GM12878 (cell line): Measurements from ENCODE around the gene HOOK2. TPM values are rescaled to one million over a fixed set of nuclear protein-coding genes. Genes with fewer than 3 reads are reported as not detected.

Experiments used
- BACH1 ChIP-seq: fragments of 450-650 bp; IDR thresholded peaks from 2 replicates; pipeline ENCODE4 v1.6.1; 2017; ENCODE audit warnings: mild to moderate bottlenecking, borderline replicate concordance
- CBFB ChIP-seq: IDR thresholded peaks from 2 replicates; pipeline ENCODE4 v1.6.1; 2016; ENCODE audit warnings: antibody characterized with exemption, low read depth
- CHD1 ChIP-seq: IDR thresholded peaks from 2 replicates; pipeline ENCODE4 v1.6.1; 2012; ENCODE audit warnings: low read depth, low read length, improper control_type of control experiment
- EGR1 ChIP-seq, 2 experiments: IDR thresholded peaks; 1 replicate in 1 of 2; 2 replicates in 1 of 2; pipeline ENCODE4 v1.6.1; 2011 to 2012; ENCODE audit warnings: low read depth in 2 of 2, low read length in 2 of 2, borderline replicate concordance in 1 of 2, mild to moderate bottlenecking in 1 of 2, moderate library complexity in 1 of 2
- GABPA ChIP-seq: IDR thresholded peaks from 2 replicates; pipeline ENCODE4 v1.6.1; 2014; ENCODE audit warnings: antibody characterized with exemption, low read depth, mild to moderate bottlenecking, inconsistent platforms
- GATAD2B ChIP-seq: fragments of 450-650 bp; conservative IDR thresholded peaks from 2 replicates; pipeline ENCODE4 v1.6.1; 2017; ENCODE audit warnings: low read depth, mild to moderate bottlenecking, moderate library complexity
- HCFC1 ChIP-seq: fragments of 150-350 bp; IDR thresholded peaks from 2 replicates; pipeline ENCODE4 v1.6.1; 2014; ENCODE audit warnings: low read length
- IKZF1 ChIP-seq: fragments of 450-650 bp; conservative IDR thresholded peaks from 2 replicates; pipeline ENCODE4 v1.6.1; 2017; ENCODE audit warnings: antibody characterized with exemption, mild to moderate bottlenecking
- KLF5 ChIP-seq: fragments of 450-650 bp; IDR thresholded peaks from 2 replicates; pipeline ENCODE4 v1.6.1; 2014; ENCODE audit warnings: mild to moderate bottlenecking; ENCODE audit not compliant: partially characterized antibody
- LARP7 ChIP-seq: fragments of 450-650 bp; IDR thresholded peaks from 2 replicates; pipeline ENCODE4 v1.6.1; 2017; ENCODE audit warnings: mild to moderate bottlenecking
- MTA3 ChIP-seq: IDR thresholded peaks from 2 replicates; pipeline ENCODE4 v1.6.1; 2012; ENCODE audit warnings: low read length, inconsistent platforms, borderline replicate concordance
- MXI1 ChIP-seq: fragments of 150-350 bp; IDR thresholded peaks from 2 replicates; pipeline ENCODE4 v1.6.1; 2011; ENCODE audit warnings: low read depth, mild to moderate bottlenecking, inconsistent platforms, low read length, improper control_type of control experiment
- NFYB ChIP-seq: IDR thresholded peaks from 2 replicates; pipeline ENCODE4 v1.6.1; 2011; ENCODE audit warnings: low read depth, mild to moderate bottlenecking, low read length, improper control_type of control experiment, moderate library complexity; ENCODE audit not compliant: insufficient read depth
- POLR2AphosphoS5 ChIP-seq: IDR thresholded peaks from 2 replicates; pipeline ENCODE4 v1.6.1; 2011; ENCODE audit warnings: mild to moderate bottlenecking, low read length, inconsistent platforms
- POU2F2 ChIP-seq: IDR thresholded peaks from 3 replicates; pipeline ENCODE4 v1.6.1; 2011; ENCODE audit warnings: low read depth, mild to moderate bottlenecking, low read length, borderline replicate concordance
- RELA ChIP-seq: fragments of 450-650 bp; IDR thresholded peaks from 2 replicates; pipeline ENCODE4 v1.8.0; 2014; ENCODE audit warnings: borderline replicate concordance; ENCODE audit not compliant: partially characterized antibody
- SIN3A ChIP-seq: IDR thresholded peaks from 2 replicates; pipeline ENCODE4 v1.6.1; 2012; ENCODE audit warnings: low read depth, low read length, improper control_type of control experiment
- SREBF2 ChIP-seq: IDR thresholded peaks from 2 replicates; pipeline ENCODE4 v1.6.1; 2012; ENCODE audit warnings: mild to moderate bottlenecking, low read length
- STAT1 ChIP-seq: fragments of 450-650 bp; conservative IDR thresholded peaks from 2 replicates; pipeline ENCODE4 v1.6.1; 2014; ENCODE audit warnings: antibody characterized with exemption, mild to moderate bottlenecking
- TARDBP ChIP-seq: IDR thresholded peaks from 2 replicates; pipeline ENCODE4 v1.6.1; 2016; ENCODE audit warnings: borderline replicate concordance
- TCF12 ChIP-seq: IDR thresholded peaks from 2 replicates; pipeline ENCODE4 v1.6.1; 2011; ENCODE audit warnings: low read depth, mild to moderate bottlenecking, low read length
- ZNF622 ChIP-seq: fragments of 450-650 bp; IDR thresholded peaks from 2 replicates; pipeline ENCODE4 v1.6.1; 2017; ENCODE audit warnings: mild to moderate bottlenecking, inconsistent platforms
- polyA plus RNA-seq, 11 experiments: library from polyadenylated mRNA; depleted of rRNA in 4 of 11; unstranded in 6 of 11; stranded (reverse) in 5 of 11; fragments of >200 nt; fragmentation: Nextera tagmentation in 4 of 11; fragmentation: Illumina TruSeq in 1 of 11; extraction: Ambion mirVana in 4 of 11; extraction: Trizol in 1 of 11; gene quantifications; 1 replicate in 1 of 11; 2 replicates in 10 of 11; pipeline versions ENCODE4 v1.2.1 to v1.2.3, GENCODE V29; 2011 to 2016; ENCODE audit warnings: inconsistent platforms in 2 of 11, missing spikeins in 2 of 11, low read depth in 1 of 11
- total RNA-seq, 4 experiments: library from RNA; depleted of rRNA in 3 of 4; stranded (reverse); fragments of >200 nt in 3 of 4; fragmentation: Illumina TruSeq in 1 of 4; extraction: Trizol in 1 of 4; gene quantifications; 2 replicates each; pipeline versions ENCODE4 v1.2.1 to v1.2.3, GENCODE V29; 2013 to 2021
- TF ChIP-seq, protein P1 (sequence below): IDR thresholded peaks from 2 replicates; pipeline ENCODE4 v1.6.1; 2011; ENCODE audit warnings: borderline replicate concordance, low read depth, mild to moderate bottlenecking, moderate library complexity, mixed read lengths, low read length; ENCODE audit not compliant: insufficient read depth; ENCODE audit errors: extremely low read length
- TF ChIP-seq, protein P2 (sequence below): IDR thresholded peaks from 2 replicates; pipeline ENCODE4 v1.6.1; 2012; ENCODE audit warnings: low read length, inconsistent platforms
- TF ChIP-seq, protein P3 (sequence below): IDR thresholded peaks from 2 replicates; pipeline ENCODE4 v1.6.1; 2011; ENCODE audit warnings: borderline replicate concordance, low read depth, mild to moderate bottlenecking, moderate library complexity, low read length; ENCODE audit not compliant: insufficient read depth, poor library complexity, severe bottlenecking

The HOOK2 gene
- total and polyA plus RNA-seq, 10 of the 15 experiments (the other 5 are each of a cell fraction or from before 2014, with no cell fraction given): 1.5 to 9.6 (median 6.2) TPM

DNA sequence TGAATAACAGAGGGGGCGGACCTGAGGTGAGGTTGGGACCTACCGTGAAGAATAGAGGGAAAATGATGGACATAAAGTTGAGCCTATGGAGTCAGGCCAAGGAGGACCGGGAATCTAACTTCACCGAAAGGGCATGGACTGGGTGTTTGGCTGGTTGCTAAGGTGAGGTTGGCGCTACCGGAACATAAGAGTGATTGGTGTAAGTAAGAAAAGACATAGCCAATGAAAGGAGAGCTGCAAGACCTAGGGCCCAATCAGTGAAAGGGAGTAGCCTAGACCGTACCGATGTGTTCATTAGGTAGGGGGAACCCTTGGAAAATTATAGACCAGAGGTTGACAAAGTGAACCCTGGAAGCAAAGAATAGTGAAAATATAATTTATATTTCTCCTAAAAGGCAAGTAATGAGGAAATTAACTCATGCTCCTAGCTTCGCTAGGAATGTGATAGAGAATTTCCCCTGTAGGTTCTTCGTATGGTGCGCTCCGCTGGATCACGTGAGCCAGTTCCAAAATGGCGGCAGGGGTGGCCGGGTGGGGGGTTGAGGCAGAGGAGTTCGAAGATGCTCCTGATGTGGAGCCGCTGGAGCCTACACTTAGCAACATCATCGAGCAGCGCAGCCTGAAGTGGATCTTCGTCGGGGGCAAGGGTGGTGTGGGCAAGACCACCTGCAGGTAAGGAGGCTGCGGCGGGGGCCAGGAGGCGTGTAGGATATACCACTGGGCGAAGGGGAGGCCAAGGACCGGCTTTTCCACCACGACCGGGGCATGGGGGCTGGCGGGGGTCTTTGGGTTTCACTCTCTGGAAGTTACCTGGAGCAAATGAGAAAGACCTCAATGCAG lies 38.1 kb downstream of the HOOK2 start, which contains the start of gene GET3 (continued):
- TF ChIP-seq, protein P1, sequence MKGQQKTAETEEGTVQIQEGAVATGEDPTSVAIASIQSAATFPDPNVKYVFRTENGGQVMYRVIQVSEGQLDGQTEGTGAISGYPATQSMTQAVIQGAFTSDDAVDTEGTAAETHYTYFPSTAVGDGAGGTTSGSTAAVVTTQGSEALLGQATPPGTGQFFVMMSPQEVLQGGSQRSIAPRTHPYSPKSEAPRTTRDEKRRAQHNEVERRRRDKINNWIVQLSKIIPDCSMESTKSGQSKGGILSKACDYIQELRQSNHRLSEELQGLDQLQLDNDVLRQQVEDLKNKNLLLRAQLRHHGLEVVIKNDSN: peak; percentile 93
- TF ChIP-seq SREBF2 (no peak), GABPA (0 out of 2 replicates have a peak, but pooled peaks have one; percentile 41), TCF12 (peak; percentile 57; the same call in 1 of the 2 replicates), MTA3 (no peak), GATAD2B (no peak), POU2F2 (peak; percentile 89; the same call in 2 of the 3 replicates), HCFC1 (peak; percentile 65), RELA (peak; percentile 66), SIN3A (peak; percentile 70), MXI1 (peak; percentile 97), IKZF1 (peak; percentile 56), TARDBP (no peak), BACH1 (peak; percentile 87), CHD1 (peak; percentile 97), LARP7 (peak; percentile 62; the same call in 1 of the 2 replicates), CBFB (peak; percentile 82; the same call in 1 of the 2 replicates), ZNF622 (no peak), EGR1 (IDR thresholded peaks at IDR 0.05; ENCODE audit: borderline replicate concordance in 1 of 2, low read depth in 2 of 2, low read length in 2 of 2) (no peak), POLR2AphosphoS5 (peak; percentile 77), STAT1 (0 out of 2 replicates have a peak, but pooled peaks have one; percentile 88), NFYB (peak; percentile 93), KLF5 (peak; percentile 99)
- TF ChIP-seq, protein P2, sequence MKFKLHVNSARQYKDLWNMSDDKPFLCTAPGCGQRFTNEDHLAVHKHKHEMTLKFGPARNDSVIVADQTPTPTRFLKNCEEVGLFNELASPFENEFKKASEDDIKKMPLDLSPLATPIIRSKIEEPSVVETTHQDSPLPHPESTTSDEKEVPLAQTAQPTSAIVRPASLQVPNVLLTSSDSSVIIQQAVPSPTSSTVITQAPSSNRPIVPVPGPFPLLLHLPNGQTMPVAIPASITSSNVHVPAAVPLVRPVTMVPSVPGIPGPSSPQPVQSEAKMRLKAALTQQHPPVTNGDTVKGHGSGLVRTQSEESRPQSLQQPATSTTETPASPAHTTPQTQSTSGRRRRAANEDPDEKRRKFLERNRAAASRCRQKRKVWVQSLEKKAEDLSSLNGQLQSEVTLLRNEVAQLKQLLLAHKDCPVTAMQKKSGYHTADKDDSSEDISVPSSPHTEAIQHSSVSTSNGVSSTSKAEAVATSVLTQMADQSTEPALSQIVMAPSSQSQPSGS: no peak
- TF ChIP-seq, protein P3, sequence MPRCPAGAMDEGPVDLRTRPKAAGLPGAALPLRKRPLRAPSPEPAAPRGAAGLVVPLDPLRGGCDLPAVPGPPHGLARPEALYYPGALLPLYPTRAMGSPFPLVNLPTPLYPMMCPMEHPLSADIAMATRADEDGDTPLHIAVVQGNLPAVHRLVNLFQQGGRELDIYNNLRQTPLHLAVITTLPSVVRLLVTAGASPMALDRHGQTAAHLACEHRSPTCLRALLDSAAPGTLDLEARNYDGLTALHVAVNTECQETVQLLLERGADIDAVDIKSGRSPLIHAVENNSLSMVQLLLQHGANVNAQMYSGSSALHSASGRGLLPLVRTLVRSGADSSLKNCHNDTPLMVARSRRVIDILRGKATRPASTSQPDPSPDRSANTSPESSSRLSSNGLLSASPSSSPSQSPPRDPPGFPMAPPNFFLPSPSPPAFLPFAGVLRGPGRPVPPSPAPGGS: no peak
